HEK293T (cell line): Measurements from ENCODE around the gene IL1RL1.

Experiments
- CTCF ChIA-PET: fragments of 350-600 bp; formaldehyde crosslinking; extraction: SDS; loops from one replicate; lab custom pipeline; 2021; ENCODE audit warnings: antibody characterized with exemption, inconsistent platforms; lab: Yijun Ruan, JAX
- POLR2A ChIA-PET: fragments of 350-600 bp; formaldehyde crosslinking; extraction: SDS; loops from one replicate; lab custom pipeline; 2020; ENCODE audit warnings: antibody characterized with exemption, inconsistent platforms; lab: Yijun Ruan, JAX
- DNase-seq: peaks from one replicate; pipeline ENCODE4 v3.0.0; 2012; ENCODE audit warnings: mixed read lengths; ENCODE audit errors: extremely low spot score
- ARNT ChIP-seq: fragments of 450-650 bp; IDR thresholded peaks from 2 replicates; pipeline ENCODE4 v1.6.1; 2017; ENCODE audit warnings: mild to moderate bottlenecking
- BHLHE40 ChIP-seq: fragments of 450-650 bp; IDR thresholded peaks from 2 replicates; pipeline ENCODE4 v1.6.1; 2016; ENCODE audit warnings: mild to moderate bottlenecking, moderate library complexity, borderline replicate concordance
- CTBP1 ChIP-seq: fragments of 450-650 bp; IDR thresholded peaks from 2 replicates; pipeline ENCODE4 v1.6.1; 2016; ENCODE audit warnings: borderline replicate concordance
- ELF4 ChIP-seq: fragments of 450-650 bp; IDR thresholded peaks from 2 replicates; pipeline ENCODE4 v1.6.1; 2017; ENCODE audit warnings: antibody characterized with exemption
- FOXA1 ChIP-seq: fragments of 450-650 bp; IDR thresholded peaks from 2 replicates; pipeline ENCODE4 v1.6.1; 2016; ENCODE audit warnings: mild to moderate bottlenecking
- FOXK2 ChIP-seq: fragments of 450-650 bp; IDR thresholded peaks from 2 replicates; pipeline ENCODE4 v1.6.1; 2016; ENCODE audit warnings: mild to moderate bottlenecking
- FOXM1 ChIP-seq: fragments of 450-650 bp; IDR thresholded peaks from 2 replicates; pipeline ENCODE4 v1.6.1; 2017; ENCODE audit warnings: mild to moderate bottlenecking, borderline replicate concordance
- HDGF ChIP-seq: fragments of 450-650 bp; IDR thresholded peaks from 2 replicates; pipeline ENCODE4 v1.6.1; 2017; ENCODE audit warnings: antibody characterized with exemption, borderline replicate concordance
- L3MBTL2 ChIP-seq: fragments of 450-650 bp; conservative IDR thresholded peaks from 2 replicates; pipeline ENCODE4 v1.6.1; 2016; ENCODE audit warnings: mild to moderate bottlenecking
- LEF1 ChIP-seq: fragments of 450-650 bp; IDR thresholded peaks from 2 replicates; pipeline ENCODE4 v1.6.1; 2017; ENCODE audit warnings: mild to moderate bottlenecking, borderline replicate concordance
- NFRKB ChIP-seq: fragments of 450-650 bp; IDR thresholded peaks from 2 replicates; pipeline ENCODE4 v1.6.1; 2016; ENCODE audit warnings: mild to moderate bottlenecking, moderate library complexity
- SP1 ChIP-seq: fragments of 450-650 bp; IDR thresholded peaks from 2 replicates; pipeline ENCODE4 v1.6.1; 2017
- SUZ12 ChIP-seq: fragments of 450-650 bp; IDR thresholded peaks from 2 replicates; pipeline ENCODE4 v1.6.1; 2016; ENCODE audit warnings: mild to moderate bottlenecking
- TARDBP ChIP-seq: fragments of 450-650 bp; IDR thresholded peaks from 2 replicates; pipeline ENCODE4 v1.6.1; 2016
- ZNF384 ChIP-seq: fragments of 450-650 bp; IDR thresholded peaks from 2 replicates; pipeline ENCODE4 v1.6.1; 2016
- TF ChIP-seq, protein P1 (sequence below): fragments of 450-650 bp; IDR thresholded peaks from 2 replicates; pipeline ENCODE4 v1.6.1; 2016

The IL1RL1 gene

DNA sequence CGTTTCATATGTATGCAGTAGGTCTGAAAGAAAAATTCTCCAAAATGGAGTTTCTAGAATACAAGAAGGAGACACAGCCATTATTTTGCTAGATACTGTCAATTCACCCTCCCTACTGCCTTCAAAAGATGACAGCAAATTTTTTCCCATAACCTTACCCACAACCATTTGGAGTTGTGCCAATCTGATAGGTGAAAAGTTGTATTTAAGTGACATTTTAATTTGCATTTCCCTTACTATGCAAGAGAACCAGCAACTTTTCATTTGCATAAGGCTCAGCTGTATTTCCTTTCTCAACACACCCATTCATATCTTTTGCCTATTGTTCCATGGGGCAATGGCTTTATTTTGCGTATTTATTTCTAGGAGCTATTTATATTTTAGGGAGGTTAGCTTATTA lies 80.2 kb downstream of the IL1RL1 start:
- ChIA-PET CTCF (interaction anchor here (0.7 kb wide), 1 partner anchor 385 kb away, joined by 3 read pairs; no protein-coding TSS in a partner anchor), POLR2A (no interaction called here)

DNA sequence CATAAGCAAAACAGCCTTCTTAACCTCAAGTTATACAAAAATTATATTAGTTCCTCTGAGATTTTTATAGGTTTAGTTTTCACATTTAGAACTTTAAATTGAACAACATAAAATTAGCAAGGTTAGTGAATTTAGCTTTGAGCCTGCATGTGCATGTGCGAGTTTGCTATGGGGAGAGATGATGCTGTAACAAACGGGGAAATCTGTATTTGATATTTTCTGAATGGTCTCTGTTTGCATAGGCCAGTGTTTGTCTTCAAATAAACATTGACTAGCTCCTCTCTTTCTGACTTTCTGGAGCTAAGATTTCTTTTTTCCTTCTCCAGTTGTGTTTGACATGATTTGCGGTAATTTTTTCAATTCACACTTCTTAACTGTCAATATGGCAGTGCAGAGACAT lies 80.7 kb downstream of the IL1RL1 start:
- no peak for DNase-seq
- TF ChIP-seq, protein P1, sequence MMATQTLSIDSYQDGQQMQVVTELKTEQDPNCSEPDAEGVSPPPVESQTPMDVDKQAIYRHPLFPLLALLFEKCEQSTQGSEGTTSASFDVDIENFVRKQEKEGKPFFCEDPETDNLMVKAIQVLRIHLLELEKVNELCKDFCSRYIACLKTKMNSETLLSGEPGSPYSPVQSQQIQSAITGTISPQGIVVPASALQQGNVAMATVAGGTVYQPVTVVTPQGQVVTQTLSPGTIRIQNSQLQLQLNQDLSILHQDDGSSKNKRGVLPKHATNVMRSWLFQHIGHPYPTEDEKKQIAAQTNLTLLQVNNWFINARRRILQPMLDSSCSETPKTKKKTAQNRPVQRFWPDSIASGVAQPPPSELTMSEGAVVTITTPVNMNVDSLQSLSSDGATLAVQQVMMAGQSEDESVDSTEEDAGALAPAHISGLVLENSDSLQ: no peak
- TF ChIP-seq HDGF: no peak
- no peak for TF ChIP-seq FOXK2
- TF ChIP-seq ZNF384: no peak
- TF ChIP-seq FOXM1: no peak
- TF ChIP-seq ARNT: no peak
- TF ChIP-seq TARDBP: no peak
- no peak for TF ChIP-seq NFRKB
- ChIA-PET CTCF (interaction anchor here (0.7 kb wide), 1 partner anchor 386 kb away, joined by 3 read pairs; no protein-coding TSS in a partner anchor), POLR2A (no interaction called here)

More for the DNA sequence above, 80.2 kb downstream of the IL1RL1 start:
- no peak for DNase-seq
- TF ChIP-seq BHLHE40 (no peak), ELF4 (no peak), SP1 (no peak), ZNF384 (no peak), L3MBTL2 (no peak), ARNT (no peak), FOXK2 (no peak), SUZ12 (no peak), FOXM1 (no peak), CTBP1 (no peak), TARDBP (no peak)

DNA sequence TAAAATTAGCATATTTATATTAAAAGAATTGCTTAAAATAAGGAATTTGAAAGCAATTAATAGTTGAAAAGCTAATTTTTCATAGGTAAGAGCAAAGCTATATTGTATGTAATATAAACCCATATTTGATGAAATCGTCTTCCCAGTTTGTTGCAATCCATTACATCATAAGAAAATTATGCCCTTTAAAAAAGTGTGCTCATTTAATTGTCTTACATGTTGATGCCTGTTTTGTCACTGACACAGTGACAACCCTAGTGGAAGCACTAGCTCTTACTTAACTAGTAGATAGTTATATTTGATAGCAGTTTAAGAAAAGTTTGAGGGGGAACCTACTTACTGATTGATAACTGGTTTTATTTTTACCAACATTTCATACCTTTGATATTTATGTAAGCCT lies 81.6 kb downstream of the IL1RL1 start:
- POLR2A ChIA-PET: no interaction called here

DNA sequence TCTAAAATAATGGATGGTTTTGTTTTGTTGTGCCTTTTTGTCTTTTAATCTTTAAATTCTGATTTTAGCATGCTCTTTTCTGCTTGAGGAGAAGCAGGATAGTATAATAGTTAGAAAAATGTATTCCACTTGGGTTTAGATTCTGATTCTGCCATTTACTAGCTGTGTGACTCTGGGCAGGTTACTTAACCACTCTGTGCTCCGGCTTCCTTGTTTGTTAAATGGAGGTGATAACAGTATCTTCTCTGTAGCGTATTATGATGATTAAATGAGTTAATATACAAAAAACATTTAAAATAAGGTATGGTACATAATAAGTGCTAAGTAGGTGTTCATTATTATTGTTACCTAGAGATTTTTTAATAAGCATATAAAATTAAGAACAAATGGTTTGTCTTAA lies 84.6 kb downstream of the IL1RL1 start:
- TF ChIP-seq ZNF384 (no peak), ELF4 (no peak), FOXM1 (no peak), FOXK2 (no peak), TARDBP (no peak), FOXA1 (no peak), ARNT (no peak), BHLHE40 (no peak), L3MBTL2 (no peak)
- TF ChIP-seq, protein P1: no peak
- no peak for DNase-seq
- CTCF ChIA-PET: no interaction called here
- POLR2A ChIA-PET: no interaction called here

More for the DNA sequence above, 81.6 kb downstream of the IL1RL1 start:
- DNase-seq: no peak
- TF ChIP-seq TARDBP (no peak), ZNF384 (no peak)
- CTCF ChIA-PET: no interaction called here

DNA sequence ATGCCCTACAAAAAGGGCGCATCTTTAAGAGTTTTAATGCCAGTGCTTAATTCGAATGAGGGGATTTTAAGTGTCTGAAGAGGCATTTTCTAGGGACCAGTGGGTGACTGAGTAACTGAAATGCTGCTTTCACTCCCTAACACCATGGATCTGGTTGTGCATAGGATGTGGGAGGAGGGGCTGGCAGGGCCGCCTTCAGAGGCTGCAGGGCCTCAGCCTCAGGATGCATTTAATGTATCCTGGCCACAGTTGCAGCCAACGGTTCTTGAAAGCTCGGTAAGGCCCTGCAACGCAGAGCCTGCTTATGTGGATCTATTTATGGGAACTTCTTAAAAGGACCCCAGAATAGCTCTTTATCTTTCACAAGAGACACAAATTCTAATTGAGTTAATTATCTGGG lies 85.8 kb downstream of the IL1RL1 start:
- TF ChIP-seq LEF1 (no peak), BHLHE40 (no peak), NFRKB (no peak), FOXA1 (no peak), FOXK2 (no peak), CTBP1 (no peak), L3MBTL2 (no peak), ELF4 (no peak), TARDBP (no peak), HDGF (no peak), SP1 (no peak), FOXM1 (no peak), ZNF384 (no peak), SUZ12 (no peak), ARNT (no peak)
- TF ChIP-seq, protein P1: no peak
- POLR2A ChIA-PET: no interaction called here
- CTCF ChIA-PET: no interaction called here
- DNase-seq: no peak

DNA sequence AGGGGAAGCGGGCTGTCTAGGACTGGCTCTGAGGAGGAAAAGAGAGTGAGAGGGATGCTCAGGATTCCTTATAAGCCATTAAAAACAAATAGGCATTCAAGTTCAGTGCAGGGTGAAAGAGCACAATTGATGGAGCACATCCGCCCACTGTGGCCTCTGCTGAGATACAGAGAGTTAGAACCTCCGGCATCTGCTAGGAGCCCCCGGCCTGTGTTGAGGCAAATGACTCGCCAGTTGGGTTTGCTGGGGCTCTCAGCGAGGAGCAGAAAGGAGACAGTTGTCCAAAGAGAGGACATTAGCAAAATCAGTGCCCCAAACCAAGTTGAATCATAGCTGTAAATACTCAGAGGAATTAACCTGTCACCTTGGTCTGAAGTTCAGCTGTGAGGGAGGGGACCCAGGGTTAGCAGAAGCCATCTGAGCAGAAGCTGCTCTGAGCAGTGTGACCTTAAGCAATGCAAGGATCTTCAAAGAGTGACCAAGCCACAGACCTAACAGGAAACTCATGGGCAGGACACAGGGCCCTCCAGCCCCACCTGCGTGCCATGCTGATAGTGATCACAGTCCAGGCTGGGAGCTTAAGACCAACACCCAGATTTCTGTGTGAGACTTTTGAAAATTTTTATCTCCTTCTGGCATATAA lies 88.3 kb downstream of the IL1RL1 start:
- TF ChIP-seq L3MBTL2: no peak
- no peak for TF ChIP-seq NFRKB
- TF ChIP-seq FOXA1: no peak
- no peak for TF ChIP-seq ZNF384
- TF ChIP-seq SUZ12: no peak
- TF ChIP-seq BHLHE40: no peak
- TF ChIP-seq FOXM1: no peak
- TF ChIP-seq TARDBP: no peak
- TF ChIP-seq LEF1: no peak
- no peak for TF ChIP-seq SP1
- TF ChIP-seq ELF4: no peak
- POLR2A ChIA-PET: no interaction called here
- CTCF ChIA-PET: no interaction called here
- no peak for DNase-seq

DNA sequence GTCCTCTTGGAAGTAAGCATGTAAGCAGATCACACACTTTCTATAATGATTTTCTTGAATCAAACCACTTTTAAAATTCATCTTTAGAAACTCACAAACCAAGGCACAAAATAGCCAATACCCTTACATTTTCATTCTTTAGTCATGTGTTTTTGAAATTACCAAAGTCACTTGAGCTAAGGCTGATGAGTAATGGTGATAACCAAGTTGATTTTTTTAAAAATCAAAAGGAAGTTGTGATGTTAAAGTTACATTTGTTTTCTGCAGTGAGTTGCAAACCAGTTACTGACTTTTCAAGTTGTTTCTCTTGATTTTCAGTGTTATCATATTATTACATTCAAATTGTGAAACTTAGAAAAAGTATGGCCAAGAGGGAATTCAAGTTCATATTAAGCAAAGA lies 90.1 kb downstream of the IL1RL1 start:
- POLR2A ChIA-PET: no interaction called here
- TF ChIP-seq FOXA1: no peak
- CTCF ChIA-PET: no interaction called here
- no peak for DNase-seq
